HEK293T (cell line): ENCODE results near the gene TXNIP.

ENCODE experiments used
- BHLHE40 ChIP-seq: fragments of 450-650 bp; IDR thresholded peaks from 2 replicates; pipeline ENCODE4 v1.6.1; 2016; ENCODE audit warnings: mild to moderate bottlenecking, moderate library complexity, borderline replicate concordance
- ELF4 ChIP-seq: fragments of 450-650 bp; IDR thresholded peaks from 2 replicates; pipeline ENCODE4 v1.6.1; 2017; ENCODE audit warnings: antibody characterized with exemption
- FOXA1 ChIP-seq: fragments of 450-650 bp; IDR thresholded peaks from 2 replicates; pipeline ENCODE4 v1.6.1; 2016; ENCODE audit warnings: mild to moderate bottlenecking
- FOXK2 ChIP-seq: fragments of 450-650 bp; IDR thresholded peaks from 2 replicates; pipeline ENCODE4 v1.6.1; 2016; ENCODE audit warnings: mild to moderate bottlenecking
- L3MBTL2 ChIP-seq: fragments of 450-650 bp; conservative IDR thresholded peaks from 2 replicates; pipeline ENCODE4 v1.6.1; 2016; ENCODE audit warnings: mild to moderate bottlenecking
- LEF1 ChIP-seq: fragments of 450-650 bp; IDR thresholded peaks from 2 replicates; pipeline ENCODE4 v1.6.1; 2017; ENCODE audit warnings: mild to moderate bottlenecking, borderline replicate concordance
- NFRKB ChIP-seq: fragments of 450-650 bp; IDR thresholded peaks from 2 replicates; pipeline ENCODE4 v1.6.1; 2016; ENCODE audit warnings: mild to moderate bottlenecking, moderate library complexity
- SP1 ChIP-seq: fragments of 450-650 bp; IDR thresholded peaks from 2 replicates; pipeline ENCODE4 v1.6.1; 2017
- SUZ12 ChIP-seq: fragments of 450-650 bp; IDR thresholded peaks from 2 replicates; pipeline ENCODE4 v1.6.1; 2016; ENCODE audit warnings: mild to moderate bottlenecking
- TARDBP ChIP-seq: fragments of 450-650 bp; IDR thresholded peaks from 2 replicates; pipeline ENCODE4 v1.6.1; 2016
- ZNF384 ChIP-seq: fragments of 450-650 bp; IDR thresholded peaks from 2 replicates; pipeline ENCODE4 v1.6.1; 2016

- TF ChIP-seq BHLHE40 (no peak), L3MBTL2 (no peak), FOXK2 (no peak), NFRKB (no peak), TARDBP (no peak), SUZ12 (no peak), FOXA1 (no peak), SP1 (no peak), ZNF384 (no peak), LEF1 (no peak), ELF4 (no peak)
Measured at GRCh38 chr1:145951526-145951925, 44.9 kb downstream of the TXNIP start.
